ENCODE measurements around the gene DUS1L.

Gene DUS1L

GRCh38 chr17:82025401-82026107 is 40.0 kb downstream of the DUS1L start:
- Histone ChIP-seq H3K27me3 (ENCODE audit: insufficient read depth, low read length, poor library complexity) (no peaks in the 10 kb centered on the region), H3K4me1 (ENCODE audit: insufficient read depth, low read length) (peaks cover 47% of the 10 kb centered on the region), H4K20me1 (ENCODE audit: insufficient read depth, low read length) (peaks cover 38% of the 10 kb centered on the region), H2AFZ (ENCODE audit: low read depth, low read length) (no peak overlapping the region), H3K36me3 (ENCODE audit: insufficient read depth, low read length) (peaks cover 37% of the 10 kb centered on the region), H3K9ac (ENCODE audit: low read depth, low read length) (0 out of 2 replicates have a peak overlapping the region, but pooled peaks have one; percentile 85), H3K4me3 (ENCODE audit: low read depth in 1 of 2, low read length in 2 of 2) (no peak overlapping the region), H3K79me2 (ENCODE audit: insufficient read depth, low read length) (peaks cover 36% of the 10 kb centered on the region), H3K9me3 (ENCODE audit: insufficient read depth, low read length, severe bottlenecking) (no peaks in the 10 kb centered on the region), H3K4me2 (ENCODE audit: insufficient read depth, low read length) (peak overlapping the region; percentile 95; the same call in 1 of the 2 replicates), H3K27ac (ENCODE audit: low read length) (no peak overlapping the region)
- no peak for ATAC-seq (ENCODE audit: insufficient read depth, low read depth)
- DNase-seq = no peak
- TF ChIP-seq CTCF (IDR thresholded peaks at IDR 0.05; ENCODE audit: borderline replicate concordance, extremely low read depth, low read length, poor library complexity, severe bottlenecking) (no peak), EZH2 (IDR thresholded peaks at IDR 0.05; ENCODE audit: borderline replicate concordance, low read depth, low read length, severe bottlenecking) (no peak)

GRCh38 chr17:82024859-82025258 is 40.7 kb downstream of the DUS1L start:
- DNase-seq (no peak), ATAC-seq (ENCODE audit: insufficient read depth, low read depth) (no peak)
- H3K4me1 ChIP-seq (ENCODE audit: insufficient read depth, low read length) = peaks cover 46% of the 10 kb centered on the region
- TF ChIP-seq CTCF (IDR thresholded peaks at IDR 0.05; ENCODE audit: borderline replicate concordance, extremely low read depth, low read length, poor library complexity, severe bottlenecking) (no peak), EZH2 (IDR thresholded peaks at IDR 0.05; ENCODE audit: borderline replicate concordance, low read depth, low read length, severe bottlenecking) (no peak)
- H3K79me2 ChIP-seq (ENCODE audit: insufficient read depth, low read length) = peaks cover 43% of the 10 kb centered on the region
- H4K20me1 ChIP-seq (ENCODE audit: insufficient read depth, low read length) = peaks cover 39% of the 10 kb centered on the region
- peak overlapping the region; percentile 85; the same call in 1 of the 2 replicates for H3K9ac ChIP-seq (ENCODE audit: low read depth, low read length)
- H3K4me2 ChIP-seq (ENCODE audit: insufficient read depth, low read length) = peak overlapping the region; percentile 95
- H3K9me3 ChIP-seq (ENCODE audit: insufficient read depth, low read length, severe bottlenecking) = no peaks in the 10 kb centered on the region
- no peaks in the 10 kb centered on the region for H3K27me3 ChIP-seq (ENCODE audit: insufficient read depth, low read length, poor library complexity)
- peaks cover 37% of the 10 kb centered on the region for H3K36me3 ChIP-seq (ENCODE audit: insufficient read depth, low read length)
- H3K4me3 ChIP-seq (ENCODE audit: low read depth in 1 of 2, low read length in 2 of 2) = peak overlapping the region in 1 of 2 experiments; percentile 23; a peak in 1 of 4 replicates
- no peak overlapping the region for H3K27ac ChIP-seq (ENCODE audit: low read length)
- H2AFZ ChIP-seq (ENCODE audit: low read depth, low read length) = no peak overlapping the region

- Histone ChIP-seq H3K4me3 (ENCODE audit: low read depth in 1 of 2, low read length in 2 of 2) (peak overlapping the region; percentile 77 to 94), H2AFZ (ENCODE audit: low read depth, low read length) (peak overlapping the region; percentile 83), H3K9ac (ENCODE audit: low read depth, low read length) (peak overlapping the region; percentile 85), H3K27me3 (ENCODE audit: insufficient read depth, low read length, poor library complexity) (no peaks in the 10 kb centered on the region), H3K36me3 (ENCODE audit: insufficient read depth, low read length) (peaks cover 39% of the 10 kb centered on the region), H3K4me2 (ENCODE audit: insufficient read depth, low read length) (peak overlapping the region; percentile 95), H3K79me2 (ENCODE audit: insufficient read depth, low read length) (peaks cover 43% of the 10 kb centered on the region), H3K4me1 (ENCODE audit: insufficient read depth, low read length) (peaks cover 43% of the 10 kb centered on the region), H3K9me3 (ENCODE audit: insufficient read depth, low read length, severe bottlenecking) (no peaks in the 10 kb centered on the region), H4K20me1 (ENCODE audit: insufficient read depth, low read length) (peaks cover 44% of the 10 kb centered on the region), H3K27ac (ENCODE audit: low read length) (peak overlapping the region; percentile 70)
- TF ChIP-seq EZH2 (IDR thresholded peaks at IDR 0.05; ENCODE audit: borderline replicate concordance, low read depth, low read length, severe bottlenecking) (no peak), CTCF (IDR thresholded peaks at IDR 0.05; ENCODE audit: borderline replicate concordance, extremely low read depth, low read length, poor library complexity, severe bottlenecking) (no peak)
- peak; percentile 13 for ATAC-seq (ENCODE audit: insufficient read depth, low read depth)
- DNase-seq = peak; percentile 54
Observed at GRCh38 chr17:82023447-82024241, 42.0 kb downstream of the DUS1L start.

Data from DND-41 (cell line).